K562 (cell line): ENCODE data around the gene MYO18A. TPM values are rescaled to one million over a fixed set of nuclear protein-coding genes. Genes with fewer than 3 reads are reported as not detected.

Experiments
- CBFA2T3 ChIP-seq: fragments of 450-650 bp; IDR thresholded peaks from 2 replicates; pipeline ENCODE4 v1.6.1; 2017
- CBX3 ChIP-seq, 2 experiments: IDR thresholded peaks; 1 replicate in 1 of 2; 2 replicates in 1 of 2; pipeline ENCODE4 v1.6.1; 2012; ENCODE audit warnings: inconsistent platforms in 2 of 2, low read length in 2 of 2, borderline replicate concordance in 1 of 2, control low read depth in 1 of 2
- CTBP1 ChIP-seq: fragments of 450-650 bp; IDR thresholded peaks from 2 replicates; pipeline ENCODE4 v1.6.1; 2016; ENCODE audit warnings: borderline replicate concordance
- DPF2 ChIP-seq: fragments of 450-650 bp; IDR thresholded peaks from 2 replicates; pipeline ENCODE4 v1.6.1; 2016
- HES1 ChIP-seq: fragments of 450-650 bp; IDR thresholded peaks from 2 replicates; pipeline ENCODE4 v1.6.1; 2016; ENCODE audit warnings: low read depth, mild to moderate bottlenecking, moderate library complexity
- KDM2B ChIP-seq: fragments of 250-450 bp; sonication (Bioruptor Pico); IDR thresholded peaks from 2 replicates; pipeline ENCODE4 v1.8.0; 2021; ENCODE audit warnings: mild to moderate bottlenecking, moderate library complexity
- L3MBTL2 ChIP-seq: fragments of 450-650 bp; IDR thresholded peaks from 2 replicates; pipeline ENCODE4 v1.6.1; 2016; ENCODE audit warnings: mild to moderate bottlenecking, moderate library complexity
- MCM3 ChIP-seq: fragments of 450-650 bp; IDR thresholded peaks from 2 replicates; pipeline ENCODE4 v1.6.1; 2016
- MITF ChIP-seq: IDR thresholded peaks from 2 replicates; pipeline ENCODE4 v1.6.1; 2014; ENCODE audit warnings: antibody characterized with exemption
- NCOR1 ChIP-seq: fragments of 450-650 bp; IDR thresholded peaks from 2 replicates; pipeline ENCODE4 v1.6.1; 2016; ENCODE audit warnings: mild to moderate bottlenecking, moderate library complexity
- NEUROD1 ChIP-seq: fragments of 150-350 bp; IDR thresholded peaks from 2 replicates; pipeline ENCODE4 v1.6.1; 2014; ENCODE audit warnings: borderline replicate concordance, low read length, low read depth; ENCODE audit not compliant: partially characterized antibody
- NR2F6 ChIP-seq: fragments of 450-650 bp; formaldehyde crosslinking; IDR thresholded peaks from 2 replicates; pipeline ENCODE4 v1.4.0; 2020; ENCODE audit warnings: mild to moderate bottlenecking
- NR4A1 ChIP-seq, 2 experiments: fragments of 250-450 bp in 1 of 2; fragments of 450-650 bp in 1 of 2; sonication (Bioruptor Pico) in 1 of 2; IDR thresholded peaks; 2 replicates each; pipeline versions ENCODE4 v1.4.0 to v1.6.1; 2016 to 2020; ENCODE audit warnings: mild to moderate bottlenecking in 2 of 2, missing compliant biosample characterization in 1 of 2, missing genetic modification characterization in 1 of 2, moderate library complexity in 1 of 2
- PBX2 ChIP-seq, 2 experiments: IDR thresholded peaks in 1 of 2; conservative IDR thresholded peaks in 1 of 2; 2 replicates each; pipeline ENCODE4 v1.6.1; 2016; ENCODE audit warnings: low read depth in 2 of 2, mild to moderate bottlenecking in 1 of 2, missing compliant biosample characterization in 1 of 2, missing genetic modification characterization in 1 of 2, moderate library complexity in 1 of 2
- RUNX1 ChIP-seq: sonication (generic); IDR thresholded peaks from 2 replicates; pipeline ENCODE4 v1.6.1; 2016; ENCODE audit warnings: antibody characterized with exemption, low read depth
- SMARCC2 ChIP-seq: fragments of 450-650 bp; IDR thresholded peaks from 2 replicates; pipeline ENCODE4 v1.6.1; 2017; ENCODE audit warnings: antibody characterized with exemption, moderate library complexity, mild to moderate bottlenecking, low read depth
- SRF ChIP-seq, 2 experiments: fragments of 250-450, 450-650 bp in 1 of 2; sonication (Bioruptor Pico) in 1 of 2; sonication (generic) in 1 of 2; formaldehyde crosslinking; IDR thresholded peaks; 2 replicates each; pipeline versions ENCODE4 v1.5.0 to v1.5.1; 2020 to 2022; ENCODE audit warnings: mild to moderate bottlenecking in 1 of 2, missing genetic modification reagents in 1 of 2
- SRSF3 ChIP-seq: fragments of 200-400 bp; formaldehyde crosslinking; IDR thresholded peaks from 2 replicates; pipeline ENCODE4 v1.6.1; 2016; ENCODE audit warnings: mild to moderate bottlenecking, low read length, moderate library complexity; ENCODE audit not compliant: insufficient read depth
- TARDBP ChIP-seq: fragments of 450-650 bp; IDR thresholded peaks from 2 replicates; pipeline ENCODE4 v1.6.1; 2016
- TBL1XR1 ChIP-seq, 2 experiments: IDR thresholded peaks; 2 replicates each; pipeline ENCODE4 v1.6.1; 2012; ENCODE audit warnings: improper control_type of control experiment in 2 of 2, low read length in 2 of 2, mild to moderate bottlenecking in 1 of 2
- TEAD2 ChIP-seq: fragments of 450-650 bp; IDR thresholded peaks from 2 replicates; pipeline ENCODE4 v1.6.1; 2016; ENCODE audit warnings: missing genetic modification characterization, control low read depth, missing compliant biosample characterization
- TFE3 ChIP-seq: fragments of 450-650 bp; formaldehyde crosslinking; IDR thresholded peaks from 2 replicates; pipeline ENCODE4 v1.4.0; 2020; ENCODE audit warnings: mild to moderate bottlenecking, mixed read lengths
- ZNF766 ChIP-seq: fragments of 200-800 bp; sonication (Bioruptor generic); conservative IDR thresholded peaks from 2 replicates; pipeline ENCODE4 v1.6.1; 2016; ENCODE audit warnings: missing genetic modification characterization, missing compliant biosample characterization
- ZNF77 ChIP-seq: fragments of 250-450 bp; sonication (Bioruptor Pico); IDR thresholded peaks from 2 replicates; pipeline ENCODE4 v1.5.0; 2020
- polyA plus RNA-seq, 8 experiments: library from polyadenylated mRNA; depleted of rRNA in 4 of 8; stranded (reverse) in 5 of 8; unstranded in 3 of 8; fragments of >200 nt; fragmentation: Nextera tagmentation in 2 of 8; fragmentation: Illumina TruSeq in 1 of 8; extraction: Ambion mirVana in 2 of 8; extraction: Trizol in 1 of 8; gene quantifications; 2 replicates each; pipeline versions ENCODE4 v1.2.1 to v1.2.3, GENCODE V29; 2011 to 2014; ENCODE audit warnings: inconsistent platforms in 1 of 8, missing spikeins in 1 of 8
- total RNA-seq, 7 experiments: library from RNA; depleted of rRNA in 6 of 7; stranded (reverse); fragments of >200 nt in 6 of 7; fragmentation: Illumina TruSeq in 2 of 7; extraction: Trizol in 2 of 7; gene quantifications; 2 replicates each; pipeline versions ENCODE4 v1.2.1 to v1.2.3, GENCODE V29; 2011 to 2021; ENCODE audit warnings: low replicate concordance in 1 of 7

Gene MYO18A
- total and polyA plus RNA-seq, 9 of the 15 experiments (the other 6 are each of a cell fraction or from before 2014, with no cell fraction given) = 2.5 to 65.4 (median 17.1) TPM

GRCh38 chr17:29162909-29163341 is 17.3 kb downstream of the MYO18A start (continued):
- no peak for TF ChIP-seq NR4A1 (CRISPR knock-in tag; IDR thresholded peaks at IDR 0.05)
- 0 out of 2 replicates have a peak, but pooled peaks have one; percentile 46 for TF ChIP-seq NR4A1 (tag; IDR thresholded peaks at IDR 0.05)
- TF ChIP-seq NR2F6 (CRISPR knock-in tag) = no peak
- TF ChIP-seq CBX3 (IDR thresholded peaks at IDR 0.05; ENCODE audit: borderline replicate concordance in 1 of 2, low read length in 2 of 2) = no peak
- TF ChIP-seq DPF2 = peak; percentile 83
- 0 out of 2 replicates have a peak, but pooled peaks have one; percentile 9 for TF ChIP-seq RUNX1
- TF ChIP-seq L3MBTL2 = peak; percentile 89
- no peak for TF ChIP-seq TEAD2 (tag)
- no peak for TF ChIP-seq MITF
- TF ChIP-seq ZNF766 = 0 out of 2 replicates have a peak, but pooled peaks have one; percentile 58
- TF ChIP-seq TBL1XR1 (IDR thresholded peaks at IDR 0.05; ENCODE audit: low read length in 2 of 2) = peak in 1 of 2 experiments; percentile 71; a peak in 1 of 4 replicates
- peak; percentile 57 for TF ChIP-seq PBX2 (CRISPR knock-in tag; IDR thresholded peaks at IDR 0.05; ENCODE audit: low read depth)
- TF ChIP-seq PBX2 (tag; conservative IDR thresholded peaks at IDR 0.05; ENCODE audit: low read depth) = peak; percentile 96
- TF ChIP-seq SRSF3 = no peak
- peak; percentile 84; the same call in 1 of the 2 replicates for TF ChIP-seq SMARCC2
- TF ChIP-seq TFE3 (CRISPR knock-in tag) = no peak
- TF ChIP-seq NCOR1 = peak; percentile 88
- no peak for TF ChIP-seq MCM3
- TF ChIP-seq HES1 = no peak
- no peak for TF ChIP-seq ZNF77 (CRISPR knock-in tag)
- no peak for TF ChIP-seq KDM2B (CRISPR knock-in tag)
- no peak for TF ChIP-seq SRF (CRISPR knock-in tag; IDR thresholded peaks at IDR 0.05)
- TF ChIP-seq TARDBP = no peak
- peak; percentile 94 for TF ChIP-seq CTBP1
- peak; percentile 91 for TF ChIP-seq CBFA2T3
- peak; percentile 52 for TF ChIP-seq NEUROD1
